Activated CD8-positive, alpha-beta memory T cell treated with anti-CD3 and anti-CD28 coated beads, Interleukin-2, amount 50 U/mL, for 48 hours (primary cell): ENCODE measurements around the gene CFAP92.

Source experiments
- DNase-seq: peaks from one replicate; pipeline ENCODE4 v3.0.0-alpha.2; 2020

Gene CFAP92

GRCh38 chr3:128861491-128861890 is 132.4 kb downstream of the CFAP92 start:
- DNase-seq: no peak
